K562 (cell line): Measurements from ENCODE around the gene HSF4.

Source experiments
- DPF2 ChIP-seq: fragments of 450-650 bp; IDR thresholded peaks from 2 replicates; pipeline ENCODE4 v1.6.1; 2016
- ELK1 ChIP-seq: sonication (generic); formaldehyde crosslinking; IDR thresholded peaks from 2 replicates; pipeline ENCODE4 v1.8.1; 2022; ENCODE audit warnings: missing genetic modification reagents
- HMGXB4 ChIP-seq: sonication (generic); formaldehyde crosslinking; IDR thresholded peaks from 2 replicates; pipeline ENCODE4 v1.8.1; 2023; ENCODE audit warnings: mild to moderate bottlenecking, missing genetic modification reagents
- PTRF ChIP-seq: fragments of 450-650 bp; IDR thresholded peaks from 2 replicates; pipeline ENCODE4 v1.6.1; 2016; ENCODE audit warnings: mild to moderate bottlenecking, missing genetic modification characterization, missing compliant biosample characterization
- SMC3 ChIP-seq: conservative IDR thresholded peaks from 2 replicates; pipeline ENCODE4 v1.6.1; 2011; ENCODE audit warnings: low read depth, low read length, improper control_type of control experiment; ENCODE audit not compliant: insufficient read depth
- TGIF2 ChIP-seq: sonication (generic); formaldehyde crosslinking; IDR thresholded peaks from 2 replicates; pipeline ENCODE4 v1.8.1; 2022; ENCODE audit warnings: mild to moderate bottlenecking, missing genetic modification reagents, moderate library complexity
- USF2 ChIP-seq: sonication (generic); formaldehyde crosslinking; IDR thresholded peaks from 2 replicates; pipeline ENCODE4 v1.5.0; 2020; ENCODE audit warnings: missing genetic modification reagents

GRCh38 chr16:67137605-67138004 is 26.9 kb upstream of the HSF4 start:
- TF ChIP-seq ELK1 (CRISPR knock-in tag) = no peak
- TF ChIP-seq TGIF2 (CRISPR knock-in tag) = no peak
- no peak for TF ChIP-seq PTRF
- TF ChIP-seq SMC3 = no peak
- no peak for TF ChIP-seq HMGXB4
- TF ChIP-seq USF2 (CRISPR knock-in tag) = no peak
- no peak for TF ChIP-seq DPF2
